GM18511 (cell line): Measurements from ENCODE around the gene SGCE.
A peak's percentile ranks its signal among the peaks of the same experiment; 100 is the strongest.

Experiments used
- ATAC-seq: cut with Tn5 transposase; IDR thresholded peaks from one replicate; pipeline ENCODE4 v1.9.1; 2021; ENCODE audit warnings: mild to moderate bottlenecking, moderate library complexity; ENCODE audit not compliant: unreplicated experiment

The SGCE gene

GRCh38 chr7:94660006-94660405 is 4.1 kb upstream of the SGCE start:
- no peak for ATAC-seq

DNA sequence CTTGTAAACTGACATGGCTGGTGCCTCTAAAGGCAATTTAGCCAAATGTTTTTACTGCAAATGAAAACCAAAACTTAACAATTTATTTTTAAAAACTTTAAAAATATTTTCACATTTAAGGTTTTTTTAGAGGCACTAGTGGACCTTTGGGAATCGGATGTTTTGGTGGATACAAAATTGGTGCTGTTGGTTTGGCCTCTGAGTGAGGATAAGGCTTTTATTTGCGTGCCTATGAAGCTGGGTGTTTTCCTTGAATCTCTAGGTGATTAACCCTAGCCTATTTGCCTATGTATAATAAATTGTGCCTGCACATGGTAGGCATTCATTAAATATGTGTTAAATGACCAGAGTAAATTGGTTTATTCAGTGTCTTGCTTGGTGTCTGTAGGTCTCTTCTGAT is 2.9 kb upstream of the SGCE start:
- no peak for ATAC-seq

GRCh38 chr7:94657771-94658693 is 2.1 kb upstream of the SGCE start:
- peak; percentile 80 for ATAC-seq

- no peak for ATAC-seq
These were observed 1.2 kb upstream of the SGCE start for GRCh38 chr7:94656925-94657731.

DNA sequence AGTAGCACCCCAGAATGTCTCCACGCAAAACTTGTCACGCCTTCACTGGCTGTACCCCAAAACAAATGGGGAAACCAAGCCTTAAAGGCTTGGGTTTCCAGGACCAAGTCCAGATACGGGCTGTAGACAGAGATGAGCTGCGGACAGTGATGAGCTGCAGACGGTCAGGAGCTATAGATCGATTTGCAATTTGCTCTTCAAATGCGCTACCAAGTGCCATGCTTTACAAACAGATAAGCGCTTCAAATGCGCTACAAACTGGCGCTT is 658 bp upstream of the SGCE start:
- no peak for ATAC-seq

DNA sequence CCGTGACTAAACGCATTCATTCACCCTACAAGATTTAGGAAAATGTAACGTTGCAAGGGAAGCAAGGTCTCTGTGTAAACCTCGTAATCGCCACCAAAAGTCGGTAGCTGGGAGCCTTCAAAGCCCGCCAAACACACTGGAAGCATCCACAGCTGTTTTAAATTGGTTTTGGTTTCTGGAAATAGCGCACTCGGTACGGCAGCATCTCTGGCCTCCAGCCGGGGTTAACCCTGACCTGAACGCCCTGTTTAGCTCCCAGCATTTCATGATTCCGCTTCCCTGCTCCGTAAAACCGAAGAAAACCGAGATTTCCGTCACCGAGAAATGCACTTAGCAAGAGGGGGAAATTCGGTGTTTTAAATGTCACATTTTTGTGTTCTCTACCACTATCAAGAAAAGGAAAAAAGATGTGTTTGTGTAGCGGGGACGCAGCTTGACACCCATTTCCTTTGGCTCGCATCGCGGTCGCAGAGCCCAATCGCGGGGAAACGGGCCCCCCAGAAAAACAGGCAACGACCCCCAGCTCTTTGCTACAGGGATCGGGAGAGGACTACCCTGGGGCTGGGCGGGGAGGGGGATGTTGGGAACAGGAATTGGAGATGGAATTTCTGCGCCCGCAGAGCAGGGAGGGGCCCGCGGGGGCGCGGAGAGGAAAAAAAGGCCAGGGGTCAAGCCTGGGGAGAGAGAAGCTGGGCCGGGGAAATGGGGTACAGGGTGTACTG is 646 bp downstream of the SGCE start:
- ATAC-seq = no peak

- ATAC-seq = no peak
These were observed 1.2 kb downstream of the SGCE start for GRCh38 chr7:94654783-94655125.

DNA sequence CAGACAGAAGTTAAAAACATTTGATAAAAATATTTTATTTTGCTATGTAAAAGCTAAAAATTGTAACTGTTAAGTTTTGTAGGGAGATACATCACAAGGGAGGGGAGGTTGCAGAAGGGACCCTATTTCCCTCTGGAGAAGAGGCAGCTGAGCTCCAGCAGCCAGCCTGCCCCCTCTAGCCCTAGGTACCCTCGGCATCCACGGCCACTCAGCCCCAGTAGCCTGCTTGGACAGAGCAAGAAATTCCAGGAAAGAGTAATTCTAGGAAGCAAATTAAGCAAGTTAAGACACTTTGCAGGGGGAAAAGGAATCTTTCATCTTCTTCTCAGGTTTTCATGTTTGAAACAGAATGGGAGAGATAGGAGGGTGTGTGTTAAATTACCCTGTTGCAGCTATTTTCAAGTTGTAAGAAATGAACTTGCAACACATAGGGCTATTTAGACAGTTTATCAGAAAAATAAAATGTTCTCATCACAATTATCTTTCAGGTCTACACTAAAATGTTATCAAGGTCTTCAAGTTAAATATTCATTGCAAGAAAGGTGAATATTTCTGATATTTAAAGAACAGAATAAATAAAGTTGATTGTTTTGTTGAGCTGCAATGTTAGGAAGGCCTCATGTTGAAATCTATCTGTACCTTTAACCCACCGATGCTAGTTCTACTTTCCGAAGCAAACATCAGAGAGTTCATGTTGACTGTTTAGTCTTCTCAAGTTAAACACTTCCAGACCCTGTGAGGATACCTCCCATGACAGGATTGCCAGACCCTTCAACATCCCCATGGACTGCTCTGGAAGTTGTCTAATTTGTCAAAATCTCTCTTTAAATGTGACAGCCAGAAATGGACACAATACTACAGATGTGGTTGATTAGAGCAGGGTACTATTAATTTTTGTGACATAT is 5.5 kb downstream of the SGCE start:
- ATAC-seq = no peak

GRCh38 chr7:94649450-94649849 is 6.5 kb downstream of the SGCE start:
- peak; percentile 86 for ATAC-seq

- no peak for ATAC-seq
These were observed 7.2 kb downstream of the SGCE start for GRCh38 chr7:94648731-94649130.

GRCh38 chr7:94647295-94647694 is 8.6 kb downstream of the SGCE start:
- ATAC-seq = no peak

- no peak for ATAC-seq
These were observed 12.0 kb downstream of the SGCE start for GRCh38 chr7:94643771-94644545.

GRCh38 chr7:94642838-94643653 is 12.9 kb downstream of the SGCE start:
- ATAC-seq = no peak

DNA sequence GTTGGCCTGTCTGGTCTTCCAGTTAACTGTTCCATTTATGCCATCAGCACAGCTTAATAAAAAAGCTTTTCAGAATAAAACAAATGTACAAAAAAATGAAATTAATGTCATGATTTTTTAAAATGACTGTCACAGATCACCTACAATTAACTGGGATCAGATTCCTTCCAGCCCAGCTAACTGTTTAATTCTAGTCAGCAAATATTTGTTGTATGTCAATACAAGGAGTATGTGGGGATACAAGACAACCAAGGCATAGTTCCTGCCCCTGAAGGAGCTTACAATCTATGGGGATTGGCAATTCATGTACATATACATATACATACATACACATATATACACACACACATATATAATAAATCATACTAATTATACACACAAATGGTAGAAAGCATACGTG is 16.5 kb downstream of the SGCE start:
- no peak for ATAC-seq

DNA sequence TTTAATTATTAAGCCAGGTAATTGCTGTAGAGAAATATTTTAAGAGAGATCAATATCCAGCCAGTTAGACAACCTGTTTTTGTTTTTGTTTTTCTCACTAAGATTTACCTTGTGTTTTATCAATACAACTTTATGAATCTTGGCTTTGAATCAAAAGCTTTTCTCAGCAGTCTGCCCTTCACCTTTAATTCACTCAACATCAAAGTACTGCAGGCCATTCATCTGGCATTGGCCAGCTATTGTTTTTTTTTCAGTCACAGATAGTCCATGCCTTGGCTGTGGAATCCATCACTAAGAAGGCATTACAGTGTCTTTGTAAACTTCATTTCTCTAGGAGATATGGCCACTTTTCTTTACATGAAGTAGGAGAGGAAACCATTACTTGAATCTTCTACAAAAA is 20.2 kb downstream of the SGCE start:
- no peak for ATAC-seq

DNA sequence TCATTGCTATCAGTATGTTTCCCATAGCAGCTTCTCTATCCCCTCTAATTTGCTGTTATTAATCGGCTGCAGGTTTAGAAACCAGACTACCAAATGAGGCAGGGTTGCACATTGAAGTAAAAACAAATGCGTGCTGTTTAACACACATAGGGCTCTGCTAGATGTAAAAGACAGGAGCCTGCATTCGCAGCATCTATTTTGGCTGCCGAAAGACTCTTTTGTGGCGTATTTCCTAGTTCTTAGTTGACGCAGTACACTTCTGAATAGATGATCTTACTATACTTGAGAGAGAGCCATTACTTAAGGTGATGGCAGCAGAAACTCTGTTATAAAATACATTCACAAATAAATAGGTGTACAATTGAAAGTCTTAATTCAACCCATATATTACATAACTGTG is 21.4 kb downstream of the SGCE start:
- no peak for ATAC-seq

GRCh38 chr7:94633687-94634086 is 22.2 kb downstream of the SGCE start:
- ATAC-seq = no peak

DNA sequence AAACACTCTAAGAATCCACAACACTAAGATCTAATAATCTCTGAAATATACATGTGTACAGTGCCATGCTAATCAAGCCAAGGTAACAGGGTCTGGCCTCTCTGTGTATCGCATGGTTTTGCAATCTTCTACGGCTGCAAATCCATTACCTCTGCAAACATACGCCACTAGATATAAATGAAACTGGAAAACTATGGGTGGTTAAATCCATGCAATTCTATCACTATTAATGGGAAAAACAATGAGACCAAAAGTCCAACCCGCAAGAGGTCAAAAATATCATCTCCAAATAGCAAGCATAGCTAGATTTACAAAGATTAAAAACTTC is 23.0 kb downstream of the SGCE start:
- no peak for ATAC-seq

DNA sequence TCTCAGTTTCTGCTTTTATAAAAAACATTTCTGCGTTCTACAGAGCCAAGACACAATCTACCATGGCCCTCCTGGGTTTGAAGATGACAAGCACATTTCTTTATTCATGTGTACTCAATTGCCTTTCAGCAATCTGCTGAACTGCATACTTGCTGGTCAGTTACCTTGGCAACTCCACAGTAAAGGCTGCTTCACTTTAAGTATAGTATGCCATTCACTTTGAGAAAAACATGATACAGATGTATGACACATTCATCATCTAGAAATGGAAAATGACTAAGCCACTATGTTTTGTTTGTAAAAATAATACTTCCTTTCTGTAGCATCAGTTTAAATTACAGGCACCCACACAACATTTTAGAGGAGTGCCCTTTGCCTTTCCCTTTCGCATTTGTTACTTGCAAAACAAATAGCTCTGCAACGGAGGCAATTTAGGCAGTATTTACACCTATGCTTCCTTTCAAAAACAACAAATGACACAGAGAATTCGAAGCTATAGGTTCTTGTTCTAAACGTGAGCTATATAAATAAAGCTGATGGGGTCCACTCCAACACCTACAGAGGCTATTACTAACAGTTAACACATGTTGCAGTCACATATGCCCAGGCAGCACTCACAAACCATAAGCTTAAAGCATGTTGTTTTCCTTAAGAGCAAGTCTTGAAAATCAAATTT is 23.5 kb downstream of the SGCE start:
- peak; percentile 62 for ATAC-seq
